Uterus (tissue), 2 donors: ENCODE measurements around the gene SP5.
A peak's percentile ranks its signal among the peaks of the same experiment; 100 is the strongest.

ENCODE experiments used
- POLR2A ChIP-seq, 2 donors: fragments of 450-650 bp; IDR thresholded peaks; one replicate each; pipeline ENCODE4 v1.6.1; 2016; ENCODE audit warnings: antibody characterized with exemption in 2 of 2, mild to moderate bottlenecking in 1 of 2, moderate library complexity in 1 of 2
- TF ChIP-seq, protein P1 (sequence below), 4 experiments: fragments of 200-600 bp in 2 of 4; fragments of 450-650 bp in 2 of 4; sonication (generic) in 2 of 4; IDR thresholded peaks; one replicate each; pipeline ENCODE4 v1.5.1; 2016 to 2019; ENCODE audit warnings: antibody characterized with exemption in 4 of 4, mild to moderate bottlenecking in 2 of 4, moderate library complexity in 1 of 4

DNA sequence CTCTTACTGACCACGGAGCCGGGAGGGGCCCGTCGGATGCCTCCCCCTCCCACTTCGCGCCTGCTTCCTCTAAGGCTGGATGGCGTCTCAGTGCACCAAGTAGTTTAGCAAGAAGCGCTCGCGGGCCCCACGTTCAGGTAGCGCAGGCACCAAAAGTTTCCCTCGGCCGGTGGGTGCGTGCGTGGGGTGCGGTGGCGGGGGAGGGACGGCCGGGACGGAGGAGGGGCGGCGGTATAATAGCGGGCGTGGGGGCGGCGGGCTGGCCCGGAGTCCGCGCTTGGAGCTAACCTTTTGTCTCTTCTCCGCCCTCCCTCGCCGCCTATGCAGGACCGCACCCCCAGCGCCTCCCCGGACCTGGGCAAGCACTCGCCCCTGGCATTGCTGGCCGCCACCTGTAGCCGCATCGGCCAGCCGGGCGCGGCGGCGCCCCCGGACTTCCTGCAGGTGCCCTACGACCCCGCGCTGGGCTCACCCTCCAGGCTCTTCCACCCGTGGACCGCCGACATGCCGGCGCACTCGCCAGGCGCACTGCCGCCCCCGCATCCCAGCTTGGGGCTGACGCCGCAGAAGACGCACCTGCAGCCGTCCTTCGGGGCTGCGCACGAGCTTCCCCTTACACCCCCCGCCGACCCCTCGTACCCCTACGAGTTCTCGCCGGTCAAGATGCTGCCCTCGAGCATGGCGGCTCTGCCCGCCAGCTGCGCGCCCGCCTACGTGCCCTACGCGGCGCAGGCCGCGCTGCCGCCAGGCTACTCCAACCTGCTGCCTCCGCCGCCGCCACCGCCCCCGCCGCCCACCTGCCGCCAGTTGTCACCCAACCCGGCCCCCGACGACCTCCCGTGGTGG, 1.0 kb downstream of the SP5 start:
- TF ChIP-seq POLR2A (IDR thresholded peaks at IDR 0.05): no peak
- TF ChIP-seq, protein P1, sequence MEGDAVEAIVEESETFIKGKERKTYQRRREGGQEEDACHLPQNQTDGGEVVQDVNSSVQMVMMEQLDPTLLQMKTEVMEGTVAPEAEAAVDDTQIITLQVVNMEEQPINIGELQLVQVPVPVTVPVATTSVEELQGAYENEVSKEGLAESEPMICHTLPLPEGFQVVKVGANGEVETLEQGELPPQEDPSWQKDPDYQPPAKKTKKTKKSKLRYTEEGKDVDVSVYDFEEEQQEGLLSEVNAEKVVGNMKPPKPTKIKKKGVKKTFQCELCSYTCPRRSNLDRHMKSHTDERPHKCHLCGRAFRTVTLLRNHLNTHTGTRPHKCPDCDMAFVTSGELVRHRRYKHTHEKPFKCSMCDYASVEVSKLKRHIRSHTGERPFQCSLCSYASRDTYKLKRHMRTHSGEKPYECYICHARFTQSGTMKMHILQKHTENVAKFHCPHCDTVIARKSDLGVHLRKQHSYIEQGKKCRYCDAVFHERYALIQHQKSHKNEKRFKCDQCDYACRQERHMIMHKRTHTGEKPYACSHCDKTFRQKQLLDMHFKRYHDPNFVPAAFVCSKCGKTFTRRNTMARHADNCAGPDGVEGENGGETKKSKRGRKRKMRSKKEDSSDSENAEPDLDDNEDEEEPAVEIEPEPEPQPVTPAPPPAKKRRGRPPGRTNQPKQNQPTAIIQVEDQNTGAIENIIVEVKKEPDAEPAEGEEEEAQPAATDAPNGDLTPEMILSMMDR (IDR thresholded peaks at IDR 0.05): peak in 1 of 4 experiments; percentile 1
